Keratinocyte (primary cell): Measurements from ENCODE around the gene REEP6.

Experiments used
- EZH2 ChIP-seq: IDR thresholded peaks from one replicate; pipeline ENCODE4 v1.6.1; 2012; ENCODE audit warnings: inconsistent platforms, mild to moderate bottlenecking, low read length, moderate library complexity
- TF ChIP-seq, protein P1 (sequence below), 3 experiments: IDR thresholded peaks in 1 of 3; conservative IDR thresholded peaks in 1 of 3; optimal IDR thresholded peaks in 1 of 3; 2 replicates in 2 of 3; 3 replicates in 1 of 3; pipeline versions ENCODE3 to v1.5.1; 2011; ENCODE audit warnings: low read length in 3 of 3, mild to moderate bottlenecking in 3 of 3, moderate library complexity in 2 of 3, control low read depth in 1 of 3, inconsistent platforms in 1 of 3; ENCODE audit not compliant: insufficient read depth in 2 of 3; ENCODE audit errors: extremely low read depth in 1 of 3

GRCh38 chr19:1512671-1513498 lies 21.9 kb downstream of the REEP6 start, which contains the start of gene ADAMTSL5:
- TF ChIP-seq, protein P1, sequence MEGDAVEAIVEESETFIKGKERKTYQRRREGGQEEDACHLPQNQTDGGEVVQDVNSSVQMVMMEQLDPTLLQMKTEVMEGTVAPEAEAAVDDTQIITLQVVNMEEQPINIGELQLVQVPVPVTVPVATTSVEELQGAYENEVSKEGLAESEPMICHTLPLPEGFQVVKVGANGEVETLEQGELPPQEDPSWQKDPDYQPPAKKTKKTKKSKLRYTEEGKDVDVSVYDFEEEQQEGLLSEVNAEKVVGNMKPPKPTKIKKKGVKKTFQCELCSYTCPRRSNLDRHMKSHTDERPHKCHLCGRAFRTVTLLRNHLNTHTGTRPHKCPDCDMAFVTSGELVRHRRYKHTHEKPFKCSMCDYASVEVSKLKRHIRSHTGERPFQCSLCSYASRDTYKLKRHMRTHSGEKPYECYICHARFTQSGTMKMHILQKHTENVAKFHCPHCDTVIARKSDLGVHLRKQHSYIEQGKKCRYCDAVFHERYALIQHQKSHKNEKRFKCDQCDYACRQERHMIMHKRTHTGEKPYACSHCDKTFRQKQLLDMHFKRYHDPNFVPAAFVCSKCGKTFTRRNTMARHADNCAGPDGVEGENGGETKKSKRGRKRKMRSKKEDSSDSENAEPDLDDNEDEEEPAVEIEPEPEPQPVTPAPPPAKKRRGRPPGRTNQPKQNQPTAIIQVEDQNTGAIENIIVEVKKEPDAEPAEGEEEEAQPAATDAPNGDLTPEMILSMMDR (optimal IDR thresholded peaks at IDR 0.05 in 1 of 3, IDR thresholded peaks at IDR 0.05 in 1 of 3, conservative IDR thresholded peaks at IDR 0.05 in 1 of 3; ENCODE audit: extremely low read depth in 1 of 3, insufficient read depth in 2 of 3, low read length in 3 of 3), result peak in 1 of 3 experiments; percentile 54
- no peak for TF ChIP-seq EZH2
